ENCODE data around the gene SART1.

The SART1 gene

DNA sequence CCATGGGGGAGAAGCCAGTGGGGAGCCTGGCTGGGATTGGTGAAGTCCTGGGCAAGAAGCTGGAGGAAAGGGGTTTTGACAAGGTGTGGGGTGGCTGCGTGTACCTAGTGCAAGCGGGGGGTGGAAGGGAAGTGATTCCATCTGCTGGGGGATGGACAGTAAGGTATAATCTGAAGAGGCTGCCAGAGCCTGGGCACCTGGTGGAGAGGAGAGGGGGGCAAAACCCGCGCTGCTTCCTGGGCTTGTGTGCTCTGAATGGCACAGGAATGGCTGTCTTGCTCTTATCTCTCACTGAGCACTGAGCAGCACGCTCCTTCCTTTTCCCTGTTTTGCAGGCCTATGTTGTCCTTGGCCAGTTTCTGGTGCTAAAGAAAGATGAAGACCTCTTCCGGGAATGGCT, 41.8 kb downstream of the SART1 start:
- Mint-ChIP-seq H3K9me3 (no peaks in the 10 kb centered on the region), H3K36me3 (ENCODE audit: low read depth) (peaks cover 31% of the 10 kb centered on the region), H3K4me3 (peak overlapping the region; percentile 100), H3K4me1 (peaks cover 28% of the 10 kb centered on the region), H3K27ac (peak overlapping the region; percentile 93), H3K27me3 (ENCODE audit: low read depth, poor library complexity) (no peaks in the 10 kb centered on the region)
- TF ChIP-seq, protein P1, sequence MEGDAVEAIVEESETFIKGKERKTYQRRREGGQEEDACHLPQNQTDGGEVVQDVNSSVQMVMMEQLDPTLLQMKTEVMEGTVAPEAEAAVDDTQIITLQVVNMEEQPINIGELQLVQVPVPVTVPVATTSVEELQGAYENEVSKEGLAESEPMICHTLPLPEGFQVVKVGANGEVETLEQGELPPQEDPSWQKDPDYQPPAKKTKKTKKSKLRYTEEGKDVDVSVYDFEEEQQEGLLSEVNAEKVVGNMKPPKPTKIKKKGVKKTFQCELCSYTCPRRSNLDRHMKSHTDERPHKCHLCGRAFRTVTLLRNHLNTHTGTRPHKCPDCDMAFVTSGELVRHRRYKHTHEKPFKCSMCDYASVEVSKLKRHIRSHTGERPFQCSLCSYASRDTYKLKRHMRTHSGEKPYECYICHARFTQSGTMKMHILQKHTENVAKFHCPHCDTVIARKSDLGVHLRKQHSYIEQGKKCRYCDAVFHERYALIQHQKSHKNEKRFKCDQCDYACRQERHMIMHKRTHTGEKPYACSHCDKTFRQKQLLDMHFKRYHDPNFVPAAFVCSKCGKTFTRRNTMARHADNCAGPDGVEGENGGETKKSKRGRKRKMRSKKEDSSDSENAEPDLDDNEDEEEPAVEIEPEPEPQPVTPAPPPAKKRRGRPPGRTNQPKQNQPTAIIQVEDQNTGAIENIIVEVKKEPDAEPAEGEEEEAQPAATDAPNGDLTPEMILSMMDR (IDR thresholded peaks at IDR 0.05) = no peak
- DNase-seq = no peak

DNA sequence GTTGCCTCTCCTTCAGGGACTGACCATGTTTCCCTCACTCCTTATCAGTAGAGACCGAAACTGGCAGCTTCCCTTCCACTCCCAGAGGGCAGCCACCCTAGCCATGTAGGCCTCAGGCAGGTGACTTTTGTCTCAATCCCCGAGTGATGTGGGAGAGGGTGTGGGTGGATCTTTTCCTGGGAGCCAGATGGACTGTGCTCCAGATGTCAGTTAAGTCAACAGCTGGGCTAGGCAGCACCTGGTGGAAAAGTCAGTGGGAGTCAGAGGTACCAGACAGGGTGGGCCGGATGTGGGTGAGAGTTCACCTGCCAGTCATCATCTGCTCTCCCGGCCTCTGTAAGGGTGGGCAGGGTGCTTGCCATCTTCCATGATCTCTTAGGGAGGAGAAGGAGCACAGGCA, 42.7 kb downstream of the SART1 start:
- Mint-ChIP-seq H3K9me3 (no peaks in the 10 kb centered on the region), H3K27me3 (ENCODE audit: low read depth, poor library complexity) (no peaks in the 10 kb centered on the region), H3K36me3 (ENCODE audit: low read depth) (peaks cover 22% of the 10 kb centered on the region)

DNA sequence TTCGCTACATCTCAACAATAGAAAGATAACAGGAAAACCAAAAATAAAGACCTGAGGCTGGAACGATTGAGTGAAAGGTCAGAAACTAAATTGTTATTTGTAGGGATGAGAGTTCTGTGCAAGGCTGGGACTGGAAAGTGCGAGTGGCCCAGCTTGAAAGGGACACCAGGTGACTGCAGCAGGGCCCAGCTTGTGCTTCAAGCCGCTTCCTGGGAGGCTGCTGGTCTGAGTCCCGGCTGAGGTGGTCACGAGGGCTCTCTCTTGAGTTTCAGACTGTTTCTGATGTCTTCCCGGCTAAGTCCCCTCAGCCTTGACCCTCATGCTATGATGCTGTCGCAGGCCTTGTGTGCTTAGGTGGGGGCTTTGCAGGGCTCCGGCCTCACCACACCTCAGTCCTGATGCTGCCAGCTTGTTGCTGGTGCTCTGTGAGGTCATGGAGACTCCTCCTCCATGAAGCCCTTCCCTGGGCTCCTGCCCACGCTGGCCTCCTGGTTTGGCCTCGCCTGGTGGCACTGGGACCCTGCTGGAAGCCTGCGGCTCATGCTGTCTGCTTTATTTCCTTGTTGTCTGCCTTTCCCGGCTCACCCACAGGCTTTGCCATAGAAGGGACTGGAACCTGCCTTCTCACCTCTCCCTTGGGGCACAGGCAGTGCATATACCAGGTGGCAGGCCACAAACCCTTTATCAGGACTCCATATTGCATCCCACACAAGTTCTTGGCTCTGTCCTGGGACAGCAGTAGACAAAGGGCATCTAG, 44.8 kb downstream of the SART1 start:
- H3K27ac Mint-ChIP-seq = no peak overlapping the region
- H3K9me3 Mint-ChIP-seq = no peaks in the 10 kb centered on the region
- H3K4me3 Mint-ChIP-seq = no peak overlapping the region
- H3K4me1 Mint-ChIP-seq = peaks cover 36% of the 10 kb centered on the region
- H3K27me3 Mint-ChIP-seq (ENCODE audit: low read depth, poor library complexity) = peaks cover 16% of the 10 kb centered on the region
- TF ChIP-seq, protein P1 (IDR thresholded peaks at IDR 0.05) = no peak
- H3K36me3 Mint-ChIP-seq (ENCODE audit: low read depth) = peaks cover 11% of the 10 kb centered on the region
- no peak for DNase-seq

More for the DNA sequence above, 42.7 kb downstream of the SART1 start:
- TF ChIP-seq, protein P1 (IDR thresholded peaks at IDR 0.05) = no peak
- no peak overlapping the region for H3K27ac Mint-ChIP-seq
- peaks cover 36% of the 10 kb centered on the region for H3K4me1 Mint-ChIP-seq
- peak overlapping the region; percentile 68 for H3K4me3 Mint-ChIP-seq
- DNase-seq = no peak

DNA sequence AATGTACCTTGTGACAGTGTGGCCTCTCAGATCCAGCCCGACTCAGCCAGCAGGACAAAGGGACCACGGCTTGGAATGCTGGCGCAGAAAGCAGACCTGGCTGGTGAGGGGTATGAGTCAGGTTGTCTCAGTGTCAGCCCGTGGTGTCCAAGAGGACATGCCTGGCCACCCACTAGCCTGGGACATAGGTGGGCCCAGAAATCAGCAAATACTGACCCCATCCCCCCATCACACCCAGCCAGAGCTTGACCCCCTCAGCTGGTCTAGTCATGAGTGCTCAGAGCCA, 45.3 kb downstream of the SART1 start:
- no peak overlapping the region for H3K27ac Mint-ChIP-seq
- H3K36me3 Mint-ChIP-seq (ENCODE audit: low read depth) = peaks cover 11% of the 10 kb centered on the region
- DNase-seq = no peak
- H3K9me3 Mint-ChIP-seq = no peaks in the 10 kb centered on the region
- TF ChIP-seq, protein P1 (IDR thresholded peaks at IDR 0.05) = no peak
- peaks cover 31% of the 10 kb centered on the region for H3K4me1 Mint-ChIP-seq
- peaks cover 20% of the 10 kb centered on the region for H3K27me3 Mint-ChIP-seq (ENCODE audit: low read depth, poor library complexity)
- H3K4me3 Mint-ChIP-seq = no peak overlapping the region

DNA sequence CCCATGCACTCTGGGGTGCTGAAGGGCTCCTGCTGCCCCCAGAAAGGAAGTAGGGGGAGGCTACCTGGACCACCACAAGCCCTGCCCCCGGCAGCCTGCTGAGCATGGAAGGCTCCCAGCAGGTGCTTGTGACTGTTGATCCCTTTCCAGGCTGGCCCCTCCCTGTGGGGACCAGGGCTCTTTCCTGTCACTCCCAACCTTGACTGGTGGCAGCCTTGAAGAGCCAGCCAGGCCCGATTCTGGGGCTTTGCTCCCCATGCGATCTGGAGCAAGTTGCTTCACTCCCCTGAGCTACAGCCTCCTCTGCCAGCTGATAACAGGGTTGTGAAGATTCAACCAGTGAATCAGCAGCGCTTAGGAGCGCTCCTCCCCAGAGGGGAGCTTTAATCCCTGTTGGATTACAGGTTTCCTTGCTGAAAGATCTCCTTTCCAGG, 45.7 kb downstream of the SART1 start:
- TF ChIP-seq, protein P1 (IDR thresholded peaks at IDR 0.05) = no peak
- peaks cover 11% of the 10 kb centered on the region for H3K36me3 Mint-ChIP-seq (ENCODE audit: low read depth)
- no peak overlapping the region for H3K27ac Mint-ChIP-seq
- H3K4me3 Mint-ChIP-seq = no peak overlapping the region
- H3K27me3 Mint-ChIP-seq (ENCODE audit: low read depth, poor library complexity) = peaks cover 20% of the 10 kb centered on the region
- no peak for DNase-seq
- no peaks in the 10 kb centered on the region for H3K9me3 Mint-ChIP-seq
- peaks cover 29% of the 10 kb centered on the region for H3K4me1 Mint-ChIP-seq

DNA sequence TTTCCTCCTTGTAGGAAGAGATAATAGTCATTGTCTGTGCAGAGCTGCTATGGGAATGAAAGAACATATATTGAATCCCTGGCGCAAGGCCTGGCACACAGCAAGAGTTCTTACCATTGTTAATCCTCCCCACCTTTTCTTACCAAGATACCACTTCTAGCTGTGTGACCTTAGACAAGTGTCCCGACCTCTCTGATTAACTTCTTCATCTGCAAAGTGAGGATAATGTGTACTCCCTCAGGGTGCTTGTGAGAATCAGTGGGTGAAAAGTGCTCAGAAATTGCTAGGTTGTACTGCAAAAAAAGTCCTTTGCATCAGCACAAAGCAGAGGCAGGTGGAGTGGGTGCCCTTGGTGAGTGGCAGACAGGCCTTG, 46.5 kb downstream of the SART1 start:
- no peak for DNase-seq
- no peak overlapping the region for H3K27ac Mint-ChIP-seq
- H3K4me1 Mint-ChIP-seq = peaks cover 24% of the 10 kb centered on the region
- TF ChIP-seq, protein P1 (IDR thresholded peaks at IDR 0.05) = no peak
- peaks cover 25% of the 10 kb centered on the region for H3K27me3 Mint-ChIP-seq (ENCODE audit: low read depth, poor library complexity)
- H3K9me3 Mint-ChIP-seq = no peaks in the 10 kb centered on the region
- peaks cover 11% of the 10 kb centered on the region for H3K36me3 Mint-ChIP-seq (ENCODE audit: low read depth)
- no peak overlapping the region for H3K4me3 Mint-ChIP-seq
